ENCODE data around the gene RNF17. TPM values are rescaled to one million over a fixed set of nuclear protein-coding genes. Genes with fewer than 3 reads are reported as not detected.

RNF17 gene
- total RNA-seq, 6 experiments from 2014 or later = not detected

DNA sequence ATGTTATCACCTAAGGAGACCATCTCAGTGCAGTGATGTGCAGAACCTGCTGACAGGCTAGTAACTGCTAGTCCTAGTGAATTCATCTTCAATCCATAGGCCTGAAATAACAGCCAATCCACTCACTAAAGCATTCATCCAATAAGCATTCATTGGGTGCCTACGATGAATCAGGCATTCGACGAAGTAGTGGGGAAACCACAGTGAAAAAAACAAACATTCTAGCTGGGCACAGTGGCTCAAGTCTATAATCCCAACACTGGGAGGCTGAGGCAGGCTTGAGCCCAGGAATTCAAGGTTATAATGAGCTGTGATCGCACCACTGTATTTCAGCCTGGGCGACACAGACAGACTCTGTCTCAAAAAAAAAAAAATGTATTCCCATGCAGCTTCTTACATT is 135.6 kb downstream of the RNF17 start:
- Mint-ChIP-seq H3K4me1 (ENCODE audit: low read depth) (no peaks in the 10 kb centered on the region), H3K9me3 (no peaks in the 10 kb centered on the region), H3K27ac (no peak overlapping the region), H3K4me3 (no peak overlapping the region), H3K36me3 (ENCODE audit: low read depth) (no peaks in the 10 kb centered on the region), H3K27me3 (ENCODE audit: insufficient read depth) (no peaks in the 10 kb centered on the region)
- peak; percentile 7 for DNase-seq
- TF ChIP-seq, protein P1, sequence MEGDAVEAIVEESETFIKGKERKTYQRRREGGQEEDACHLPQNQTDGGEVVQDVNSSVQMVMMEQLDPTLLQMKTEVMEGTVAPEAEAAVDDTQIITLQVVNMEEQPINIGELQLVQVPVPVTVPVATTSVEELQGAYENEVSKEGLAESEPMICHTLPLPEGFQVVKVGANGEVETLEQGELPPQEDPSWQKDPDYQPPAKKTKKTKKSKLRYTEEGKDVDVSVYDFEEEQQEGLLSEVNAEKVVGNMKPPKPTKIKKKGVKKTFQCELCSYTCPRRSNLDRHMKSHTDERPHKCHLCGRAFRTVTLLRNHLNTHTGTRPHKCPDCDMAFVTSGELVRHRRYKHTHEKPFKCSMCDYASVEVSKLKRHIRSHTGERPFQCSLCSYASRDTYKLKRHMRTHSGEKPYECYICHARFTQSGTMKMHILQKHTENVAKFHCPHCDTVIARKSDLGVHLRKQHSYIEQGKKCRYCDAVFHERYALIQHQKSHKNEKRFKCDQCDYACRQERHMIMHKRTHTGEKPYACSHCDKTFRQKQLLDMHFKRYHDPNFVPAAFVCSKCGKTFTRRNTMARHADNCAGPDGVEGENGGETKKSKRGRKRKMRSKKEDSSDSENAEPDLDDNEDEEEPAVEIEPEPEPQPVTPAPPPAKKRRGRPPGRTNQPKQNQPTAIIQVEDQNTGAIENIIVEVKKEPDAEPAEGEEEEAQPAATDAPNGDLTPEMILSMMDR (IDR thresholded peaks at IDR 0.05) = no peak

DNA sequence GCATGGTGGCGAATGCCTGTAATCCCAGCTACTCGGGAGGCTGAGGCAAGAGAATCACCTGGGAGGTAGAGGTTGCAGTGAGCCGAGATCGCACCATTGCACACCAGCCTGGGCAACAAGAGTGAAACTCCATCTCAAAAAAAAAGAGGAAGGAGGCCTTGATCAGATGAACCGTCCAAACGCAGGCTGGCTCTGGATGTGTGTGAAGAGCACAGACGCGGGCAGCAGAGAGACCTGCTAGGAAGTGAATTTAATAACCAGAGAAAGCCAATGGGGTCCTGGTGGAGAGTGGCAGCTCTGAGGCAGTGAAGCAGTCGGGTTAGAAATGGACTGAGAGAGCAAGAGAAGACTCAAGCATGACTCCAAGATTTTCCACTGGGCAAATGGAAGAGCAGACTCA is 136.5 kb downstream of the RNF17 start:
- Mint-ChIP-seq H3K27me3 (ENCODE audit: insufficient read depth) (no peaks in the 10 kb centered on the region), H3K27ac (no peak overlapping the region), H3K4me3 (no peak overlapping the region)

DNA sequence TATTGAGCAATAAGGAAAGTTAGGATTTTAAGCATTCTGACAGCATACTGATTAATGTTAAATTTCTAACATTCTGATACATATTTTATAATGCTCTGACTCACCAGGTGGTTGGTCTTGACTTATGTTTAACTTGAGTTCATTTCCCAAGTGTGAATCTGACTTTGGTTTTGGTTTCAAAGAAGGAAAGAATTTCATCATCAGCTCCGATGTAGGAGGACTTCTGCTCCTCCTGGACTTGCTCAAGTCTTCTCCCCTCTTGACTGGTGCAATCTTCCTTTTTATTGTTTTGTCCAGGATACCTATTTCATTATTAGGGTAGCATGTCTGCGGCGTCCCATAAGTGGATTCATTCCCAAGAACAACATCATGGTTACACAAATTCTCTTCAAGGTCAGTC is 141.3 kb downstream of the RNF17 start:
- TF ChIP-seq, protein P1 (IDR thresholded peaks at IDR 0.05) = no peak
- Mint-ChIP-seq H3K4me3 (no peak overlapping the region), H3K4me1 (ENCODE audit: low read depth) (peaks cover 9% of the 10 kb centered on the region; the same call in 1 of the 2 replicates), H3K27me3 (ENCODE audit: insufficient read depth) (no peaks in the 10 kb centered on the region), H3K36me3 (ENCODE audit: low read depth) (peaks cover 32% of the 10 kb centered on the region), H3K27ac (no peak overlapping the region), H3K9me3 (no peaks in the 10 kb centered on the region)
- DNase-seq = no peak

More for the DNA sequence above, 136.5 kb downstream of the RNF17 start:
- TF ChIP-seq, protein P1 (IDR thresholded peaks at IDR 0.05) = no peak
- Mint-ChIP-seq H3K9me3 (no peaks in the 10 kb centered on the region), H3K36me3 (ENCODE audit: low read depth) (peaks cover 4% of the 10 kb centered on the region), H3K4me1 (ENCODE audit: low read depth) (peaks cover 5% of the 10 kb centered on the region; the same call in 1 of the 2 replicates)
- no peak for DNase-seq

DNA sequence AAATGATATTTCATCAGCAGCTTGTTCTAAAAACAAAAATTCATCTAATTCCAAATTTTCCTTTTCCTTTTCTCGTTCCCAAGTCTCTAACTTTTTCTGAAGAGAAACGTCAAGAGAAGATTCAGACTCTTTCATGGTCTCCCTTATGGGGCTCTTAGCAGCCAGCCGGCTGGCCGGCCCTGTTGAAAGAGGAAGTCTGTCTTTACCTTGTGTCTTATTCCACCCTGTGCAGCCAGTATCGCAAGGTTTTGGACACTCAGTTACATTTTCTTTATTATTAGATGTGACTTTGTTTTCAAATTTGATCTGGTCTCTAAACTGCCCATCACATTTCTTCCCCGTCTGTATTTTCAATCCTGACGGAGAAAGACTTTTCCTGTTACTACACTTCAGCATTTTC is 142.3 kb downstream of the RNF17 start:
- Mint-ChIP-seq H3K4me1 (ENCODE audit: low read depth) (peaks cover 19% of the 10 kb centered on the region), H3K4me3 (no peak overlapping the region), H3K36me3 (ENCODE audit: low read depth) (peaks cover 32% of the 10 kb centered on the region), H3K27me3 (ENCODE audit: insufficient read depth) (no peaks in the 10 kb centered on the region), H3K27ac (no peak overlapping the region), H3K9me3 (no peaks in the 10 kb centered on the region)
- DNase-seq = no peak
- TF ChIP-seq, protein P1 (IDR thresholded peaks at IDR 0.05) = no peak

GRCh38 chr13:24910502-24911132 is 146.6 kb downstream of the RNF17 start:
- Mint-ChIP-seq H3K9me3 (no peaks in the 10 kb centered on the region), H3K36me3 (ENCODE audit: low read depth) (peaks cover 36% of the 10 kb centered on the region), H3K4me3 (peak overlapping the region; percentile 41), H3K27me3 (ENCODE audit: insufficient read depth) (no peaks in the 10 kb centered on the region), H3K27ac (peak overlapping the region; percentile 90), H3K4me1 (ENCODE audit: low read depth) (peaks cover 30% of the 10 kb centered on the region)
- TF ChIP-seq, protein P1 (IDR thresholded peaks at IDR 0.05) = no peak
- no peak for DNase-seq
